Measurements from ENCODE around the gene UGGT2.

Gene UGGT2

GRCh38 chr13:95920485-95920884, 132.7 kb downstream of the UGGT2 start:
- DNase-seq (ENCODE audit: low read depth), result no peak
- no peak overlapping the region for H3K4me3 ChIP-seq (ENCODE audit: low read length)
- no peak for TF ChIP-seq CTCF (conservative IDR thresholded peaks at IDR 0.05; ENCODE audit: low read length)

GRCh38 chr13:95918860-95919259, 134.3 kb downstream of the UGGT2 start:
- no peak for TF ChIP-seq CTCF (conservative IDR thresholded peaks at IDR 0.05; ENCODE audit: low read length)
- DNase-seq (ENCODE audit: low read depth), result no peak
- no peak overlapping the region for H3K4me3 ChIP-seq (ENCODE audit: low read length)

GRCh38 chr13:95914991-95915501, 138.2 kb downstream of the UGGT2 start:
- DNase-seq (ENCODE audit: low read depth), result no peak
- TF ChIP-seq CTCF (conservative IDR thresholded peaks at IDR 0.05; ENCODE audit: low read length), result no peak

GRCh38 chr13:95906999-95907398, 146.2 kb downstream of the UGGT2 start:
- no peak for TF ChIP-seq CTCF (conservative IDR thresholded peaks at IDR 0.05; ENCODE audit: low read length)
- DNase-seq (ENCODE audit: low read depth), result no peak
- H3K4me3 ChIP-seq (ENCODE audit: low read length), result no peak overlapping the region

More at GRCh38 chr13:95914991-95915501, 138.2 kb downstream of the UGGT2 start:
- no peak overlapping the region for H3K4me3 ChIP-seq (ENCODE audit: low read length)

DNA sequence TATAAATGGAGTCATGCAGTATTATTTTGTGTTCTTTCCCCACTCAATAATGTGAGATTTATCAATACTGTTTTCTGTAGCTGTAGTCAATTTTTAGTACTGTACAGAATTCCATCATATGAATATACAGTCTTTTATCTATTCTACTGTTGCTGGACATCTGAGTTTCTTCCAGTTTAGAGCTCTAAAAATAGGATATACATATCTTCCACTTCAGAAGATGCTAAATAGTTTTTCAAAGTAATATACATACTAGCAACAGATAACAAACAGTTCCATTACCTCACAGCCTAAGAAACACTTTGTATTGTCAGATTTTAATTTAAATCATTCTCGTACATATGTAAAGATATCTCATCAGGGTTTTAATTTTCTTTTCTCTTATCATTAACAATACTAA, 149.6 kb downstream of the UGGT2 start:
- no peak overlapping the region for H3K4me3 ChIP-seq (ENCODE audit: low read length)
- no peak for TF ChIP-seq CTCF (conservative IDR thresholded peaks at IDR 0.05; ENCODE audit: low read length)
- no peak for DNase-seq (ENCODE audit: low read depth)

GRCh38 chr13:95902741-95903140, 150.5 kb downstream of the UGGT2 start:
- no peak overlapping the region for H3K4me3 ChIP-seq (ENCODE audit: low read length)
- DNase-seq (ENCODE audit: low read depth), result peak; percentile 29
- TF ChIP-seq CTCF (conservative IDR thresholded peaks at IDR 0.05; ENCODE audit: low read length), result no peak

DNA sequence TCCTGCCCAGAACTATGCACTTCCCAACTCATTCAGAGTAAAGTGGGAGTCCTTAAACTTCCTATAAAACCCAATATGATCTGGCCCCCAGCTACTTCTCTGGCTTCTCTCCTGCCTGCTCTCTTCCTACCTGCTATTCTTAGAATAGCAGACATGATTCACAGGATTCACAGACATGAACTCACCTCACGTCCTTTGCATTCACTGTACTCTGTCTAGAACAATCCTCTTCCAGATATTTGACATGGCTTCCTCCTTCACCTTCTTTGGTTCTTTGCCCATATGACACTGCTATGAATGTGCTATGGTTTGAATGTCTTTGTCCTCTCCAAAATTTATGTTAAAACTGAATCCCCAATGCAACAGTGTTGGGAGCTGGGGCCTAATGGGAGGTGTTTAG, 154.9 kb downstream of the UGGT2 start:
- no peak for DNase-seq (ENCODE audit: low read depth)
- TF ChIP-seq CTCF (conservative IDR thresholded peaks at IDR 0.05; ENCODE audit: low read length), result no peak
- no peak overlapping the region for H3K4me3 ChIP-seq (ENCODE audit: low read length)

Measured in AG10803 (cell line).